ENCODE data around the gene RTN4. TPM values are rescaled to one million over a fixed set of nuclear protein-coding genes. Genes with fewer than 3 reads are reported as not detected.

The RTN4 gene
- total and polyA plus RNA-seq, 9 donors, result 110 to 334 (median 200) TPM

DNA sequence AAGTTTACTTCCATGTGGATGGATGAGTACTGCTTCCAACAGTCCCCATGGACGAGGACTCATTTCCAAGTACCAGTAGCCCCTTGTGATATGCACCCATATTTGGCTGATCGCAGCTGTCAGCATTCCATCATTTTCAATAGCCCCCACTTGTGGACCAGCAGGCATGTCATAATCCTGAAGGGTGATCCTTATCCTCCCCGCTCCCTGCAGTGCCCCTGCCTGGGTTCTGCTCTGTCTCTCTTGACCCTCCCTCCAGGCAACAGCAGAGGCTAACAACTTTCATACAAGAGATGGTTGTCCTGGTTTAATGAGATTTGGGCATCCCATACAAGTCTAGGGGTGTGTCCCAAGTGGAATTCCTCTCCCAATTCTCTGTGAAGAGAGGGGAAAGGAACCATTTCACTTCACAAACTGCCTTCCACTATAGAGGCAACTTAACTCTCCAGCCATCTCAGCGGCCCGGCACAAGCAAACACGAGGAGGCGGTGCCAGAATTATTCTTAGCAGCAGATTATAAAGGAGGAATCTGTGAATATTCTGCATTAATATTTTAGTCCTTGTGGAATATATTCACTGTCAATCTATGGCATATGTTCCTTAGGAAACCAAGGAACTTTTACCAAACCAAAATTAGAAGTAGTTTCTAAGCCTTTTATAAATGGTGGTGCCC, 110.7 kb downstream of the RTN4 start:
- Histone ChIP-seq H3K4me1 (ENCODE audit: insufficient read depth) (no peaks in the 10 kb centered on the region), H3K9me3 (no peaks in the 10 kb centered on the region), H3K27me3 (no peaks in the 10 kb centered on the region), H3K36me3 (no peaks in the 10 kb centered on the region), H3K4me3 (no peak overlapping the region), H3K27ac (no peak overlapping the region)
- no peak for DNase-seq
- intact Hi-C loops (cut with DNase I), result no loop called here
- TF ChIP-seq EP300 (IDR thresholded peaks at IDR 0.05) (no peak), POLR2A (IDR thresholded peaks at IDR 0.05) (no peak)
- TF ChIP-seq, protein P1, sequence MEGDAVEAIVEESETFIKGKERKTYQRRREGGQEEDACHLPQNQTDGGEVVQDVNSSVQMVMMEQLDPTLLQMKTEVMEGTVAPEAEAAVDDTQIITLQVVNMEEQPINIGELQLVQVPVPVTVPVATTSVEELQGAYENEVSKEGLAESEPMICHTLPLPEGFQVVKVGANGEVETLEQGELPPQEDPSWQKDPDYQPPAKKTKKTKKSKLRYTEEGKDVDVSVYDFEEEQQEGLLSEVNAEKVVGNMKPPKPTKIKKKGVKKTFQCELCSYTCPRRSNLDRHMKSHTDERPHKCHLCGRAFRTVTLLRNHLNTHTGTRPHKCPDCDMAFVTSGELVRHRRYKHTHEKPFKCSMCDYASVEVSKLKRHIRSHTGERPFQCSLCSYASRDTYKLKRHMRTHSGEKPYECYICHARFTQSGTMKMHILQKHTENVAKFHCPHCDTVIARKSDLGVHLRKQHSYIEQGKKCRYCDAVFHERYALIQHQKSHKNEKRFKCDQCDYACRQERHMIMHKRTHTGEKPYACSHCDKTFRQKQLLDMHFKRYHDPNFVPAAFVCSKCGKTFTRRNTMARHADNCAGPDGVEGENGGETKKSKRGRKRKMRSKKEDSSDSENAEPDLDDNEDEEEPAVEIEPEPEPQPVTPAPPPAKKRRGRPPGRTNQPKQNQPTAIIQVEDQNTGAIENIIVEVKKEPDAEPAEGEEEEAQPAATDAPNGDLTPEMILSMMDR (IDR thresholded peaks at IDR 0.05), result no peak
- WGBS, 3 donors, result 86 to 90% (median 87%) methylated on average over 7 of the region's 7 CpGs

DNA sequence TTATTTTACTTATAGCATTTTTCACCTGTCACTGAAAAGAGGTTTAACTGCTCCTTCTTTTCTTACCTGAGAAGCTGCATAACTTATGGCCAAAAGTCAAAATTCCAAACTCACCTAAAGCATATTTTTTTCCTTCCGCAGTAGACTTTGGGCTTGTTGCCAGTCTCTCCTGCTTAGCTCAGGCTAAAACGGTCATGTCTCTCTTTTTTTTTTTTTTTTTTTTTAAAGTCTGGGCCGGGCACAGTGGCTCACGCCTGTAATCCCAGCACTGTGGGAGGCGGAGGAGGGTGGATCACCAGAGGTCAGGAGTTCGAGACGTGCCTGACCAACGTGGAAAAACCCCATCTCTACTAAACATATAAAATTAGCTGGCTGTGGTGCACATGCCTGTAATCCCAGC, 113.5 kb downstream of the RTN4 start:
- TF ChIP-seq POLR2A (IDR thresholded peaks at IDR 0.05) (no peak), EP300 (IDR thresholded peaks at IDR 0.05) (no peak)
- TF ChIP-seq, protein P1 (IDR thresholded peaks at IDR 0.05), result no peak
- DNase-seq, result no peak
- WGBS, 3 donors, result 66 to 71% (median 69%) methylated on average over 8 of the region's 8 CpGs

DNA sequence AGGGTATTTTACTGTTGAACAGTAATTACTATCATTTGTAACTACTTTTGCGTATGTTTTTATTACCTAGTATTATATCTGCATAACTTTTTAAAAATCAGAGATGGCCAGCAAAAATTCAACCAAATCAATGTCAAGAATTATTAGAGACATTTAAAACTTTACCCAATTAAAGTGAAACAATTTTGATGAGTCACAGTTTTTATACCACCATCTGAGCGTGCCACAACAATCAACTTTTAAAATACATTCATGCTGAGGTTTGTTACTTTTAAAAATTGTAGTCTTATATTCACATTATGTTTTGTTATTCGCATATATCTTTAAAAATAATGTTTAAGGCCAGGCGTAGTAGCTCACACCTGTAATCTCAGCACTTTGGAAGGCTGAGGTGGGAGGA, 114.9 kb downstream of the RTN4 start:
- 83 to 88% (median 85%) methylated on average over 4 of the region's 4 CpGs for WGBS, 3 donors
- Histone ChIP-seq H3K27ac (no peak overlapping the region), H3K9me3 (no peaks in the 10 kb centered on the region), H3K36me3 (no peaks in the 10 kb centered on the region), H3K4me3 (no peak overlapping the region), H3K4me1 (ENCODE audit: insufficient read depth) (no peaks in the 10 kb centered on the region), H3K27me3 (no peaks in the 10 kb centered on the region)
- intact Hi-C loops (cut with DNase I), result no loop called here
- TF ChIP-seq EP300 (IDR thresholded peaks at IDR 0.05), result no peak
- DNase-seq, result no peak

More for the DNA sequence above, 113.5 kb downstream of the RTN4 start:
- no peaks in the 10 kb centered on the region for H3K9me3 ChIP-seq
- no peaks in the 10 kb centered on the region for H3K27me3 ChIP-seq
- H3K36me3 ChIP-seq, result no peaks in the 10 kb centered on the region
- intact Hi-C loops (cut with DNase I), result no loop called here
- H3K4me3 ChIP-seq, result no peak overlapping the region
- H3K27ac ChIP-seq, result no peak overlapping the region
- H3K4me1 ChIP-seq (ENCODE audit: insufficient read depth), result no peaks in the 10 kb centered on the region

DNA sequence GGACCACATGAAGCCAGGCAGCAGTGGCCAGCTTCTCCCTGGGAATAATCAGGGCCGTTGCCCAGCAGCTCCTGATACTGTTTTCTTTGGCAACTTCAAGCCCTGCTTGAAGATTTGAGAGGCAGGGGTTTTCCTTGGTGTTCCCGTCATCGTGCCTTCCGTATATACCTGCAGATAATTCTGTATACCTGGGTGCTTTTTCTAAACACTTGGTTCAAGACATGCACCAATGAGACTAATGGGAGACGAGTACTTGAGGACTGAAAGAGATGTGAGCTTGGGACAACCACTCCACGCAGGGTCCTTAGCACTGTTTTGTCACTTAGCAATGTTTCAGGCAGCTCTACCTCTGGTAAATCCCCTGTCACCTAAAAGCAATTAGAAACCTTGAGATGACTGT, 118.8 kb downstream of the RTN4 start:
- no peaks in the 10 kb centered on the region for H3K4me1 ChIP-seq (ENCODE audit: insufficient read depth)
- H3K9me3 ChIP-seq, result no peaks in the 10 kb centered on the region
- intact Hi-C loops (cut with DNase I), result no loop called here
- no peaks in the 10 kb centered on the region for H3K36me3 ChIP-seq
- no peaks in the 10 kb centered on the region for H3K27me3 ChIP-seq
- no peak overlapping the region for H3K4me3 ChIP-seq
- TF ChIP-seq EP300 (IDR thresholded peaks at IDR 0.05) (no peak), POLR2A (IDR thresholded peaks at IDR 0.05) (no peak)
- TF ChIP-seq, protein P1 (IDR thresholded peaks at IDR 0.05), result no peak
- DNase-seq, result no peak
- WGBS, 3 donors, result 87 to 92% (median 90%) methylated on average over 6 of the region's 6 CpGs
- no peak overlapping the region for H3K27ac ChIP-seq

DNA sequence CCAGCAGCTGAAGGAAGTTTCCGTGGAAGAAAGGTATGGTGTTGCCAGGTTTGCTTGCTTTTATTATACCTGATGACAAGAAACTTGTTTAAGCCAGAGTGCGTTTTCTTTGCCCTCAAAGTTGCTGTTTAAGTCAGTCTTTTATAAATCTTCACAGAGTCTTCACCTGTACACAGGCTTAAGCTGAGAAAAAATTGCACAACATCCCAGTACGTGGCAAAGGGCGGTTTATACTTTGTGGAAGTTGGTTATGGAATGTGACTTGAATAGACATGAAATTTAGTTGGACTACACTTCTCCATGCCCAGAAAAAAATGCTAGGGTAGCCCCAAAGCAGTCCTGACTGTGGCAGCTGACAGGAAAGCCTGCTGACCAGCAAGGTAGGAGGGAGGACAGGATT, 121.5 kb downstream of the RTN4 start:
- Histone ChIP-seq H3K36me3 (no peaks in the 10 kb centered on the region), H3K27ac (no peak overlapping the region)
- intact Hi-C loops (cut with DNase I), result no loop called here

More for the DNA sequence above, 121.5 kb downstream of the RTN4 start:
- TF ChIP-seq POLR2A (IDR thresholded peaks at IDR 0.05), result no peak
- TF ChIP-seq EP300 (IDR thresholded peaks at IDR 0.05), result no peak
- TF ChIP-seq, protein P1 (IDR thresholded peaks at IDR 0.05), result no peak
- Histone ChIP-seq H3K9me3 (no peaks in the 10 kb centered on the region), H3K4me1 (ENCODE audit: insufficient read depth) (no peaks in the 10 kb centered on the region), H3K4me3 (no peak overlapping the region), H3K27me3 (no peaks in the 10 kb centered on the region)
- DNase-seq, result no peak
- WGBS, 3 donors, result 81 to 94% (median 90%) methylated on average over 4 of the region's 4 CpGs
